CD4-positive, alpha-beta memory T cell (primary cell): ENCODE results near the gene EPHA7. TPM values are rescaled to one million over a fixed set of nuclear protein-coding genes. Genes with fewer than 3 reads are reported as not detected.

Experiments used
- CTCF ChIA-PET: fragments of 350-600 bp; sonication (Branson Sonifier 250); formaldehyde crosslinking; loops from one replicate; lab custom pipeline; 2021; ENCODE audit warnings: inconsistent platforms; ENCODE audit not compliant: partially characterized antibody; lab: Charles Lee
- POLR2A ChIA-PET: fragments of 350-600 bp; sonication (Branson Sonifier 250); formaldehyde crosslinking; loops from one replicate; lab custom pipeline; 2021; ENCODE audit not compliant: partially characterized antibody; lab: Charles Lee
- DNase-seq, 5 donors: peaks; one replicate each; pipeline versions ENCODE4 v3.0.0 to v3.0.0-alpha.2; 2020 to 2022; ENCODE audit warnings: mixed read lengths in 1 of 5
- H3K27ac ChIP-seq: one replicate; pipeline ENCODE4 v1.7.0; 2013; ENCODE audit warnings: low read depth, low read length
- H3K27me3 ChIP-seq: 2 replicates; pipeline ENCODE4 v1.7.0; 2013; ENCODE audit warnings: mild to moderate bottlenecking, low read length, moderate library complexity; ENCODE audit not compliant: insufficient read depth
- H3K36me3 ChIP-seq: 2 replicates; pipeline ENCODE4 v1.7.0; 2013; ENCODE audit warnings: mild to moderate bottlenecking, low read length, moderate library complexity; ENCODE audit not compliant: insufficient read depth
- H3K4me1 ChIP-seq: 2 replicates; pipeline ENCODE4 v1.7.0; 2013; ENCODE audit warnings: mild to moderate bottlenecking, low read length, moderate library complexity; ENCODE audit not compliant: insufficient read depth
- H3K4me3 ChIP-seq, 2 donors: one replicate each; pipeline ENCODE4 v1.7.0; 2013; ENCODE audit warnings: low read length in 2 of 2, mild to moderate bottlenecking in 1 of 2
- H3K9me3 ChIP-seq, 2 donors: one replicate each; pipeline ENCODE4 v1.7.0; 2013; ENCODE audit warnings: low read length in 2 of 2, control low read depth in 1 of 2; ENCODE audit not compliant: control insufficient read depth in 1 of 2
- H3K27ac Mint-ChIP-seq, 7 donors: one replicate each; pipeline ENCODE4 v1.8.0; 2020 to 2021; ENCODE audit warnings: mixed read lengths in 7 of 7, mild to moderate bottlenecking in 6 of 7, inconsistent platforms in 3 of 7, moderate library complexity in 3 of 7
- H3K27me3 Mint-ChIP-seq, 2 donors: one replicate each; pipeline ENCODE4 v1.8.0; 2020 to 2021; ENCODE audit warnings: mixed read lengths in 2 of 2
- H3K36me3 Mint-ChIP-seq, 2 donors: one replicate each; pipeline ENCODE4 v1.8.0; 2020 to 2021; ENCODE audit warnings: mixed read lengths in 2 of 2, inconsistent platforms in 1 of 2, mild to moderate bottlenecking in 1 of 2
- H3K4me1 Mint-ChIP-seq, 4 donors: one replicate each; pipeline ENCODE4 v1.8.0; 2020 to 2021; ENCODE audit warnings: mixed read lengths in 4 of 4, mild to moderate bottlenecking in 1 of 4
- H3K4me3 Mint-ChIP-seq, 8 donors: one replicate each; pipeline ENCODE4 v1.8.0; 2020 to 2021; ENCODE audit warnings: mixed read lengths in 8 of 8, mild to moderate bottlenecking in 7 of 8, moderate library complexity in 6 of 8, inconsistent platforms in 3 of 8
- H3K9me3 Mint-ChIP-seq, 8 donors: one replicate each; pipeline ENCODE4 v1.8.0; 2020 to 2021; ENCODE audit warnings: mixed read lengths in 8 of 8, mild to moderate bottlenecking in 5 of 8, inconsistent platforms in 3 of 8, moderate library complexity in 1 of 8
- intact Hi-C: fragments of 100-400 bp; cut with micrococcal nuclease; formaldehyde crosslinking; loops from one replicate; pipeline ENCODE4 v1.15.1; 2023
- polyA plus RNA-seq, 2 donors: library from polyadenylated mRNA; unstranded; fragments of 300-500 nt; fragmentation: Illumina TruSeq; gene quantifications; one replicate each; pipeline ENCODE4 v1.2.3, GENCODE V29; 2021
- total RNA-seq, 2 experiments: library from RNA; stranded (reverse); gene quantifications; one replicate each; pipeline ENCODE4 v1.2.3, GENCODE V29; 2021

Gene EPHA7
- total and polyA plus RNA-seq, 4 experiments from 2014 or later: not detected

DNA sequence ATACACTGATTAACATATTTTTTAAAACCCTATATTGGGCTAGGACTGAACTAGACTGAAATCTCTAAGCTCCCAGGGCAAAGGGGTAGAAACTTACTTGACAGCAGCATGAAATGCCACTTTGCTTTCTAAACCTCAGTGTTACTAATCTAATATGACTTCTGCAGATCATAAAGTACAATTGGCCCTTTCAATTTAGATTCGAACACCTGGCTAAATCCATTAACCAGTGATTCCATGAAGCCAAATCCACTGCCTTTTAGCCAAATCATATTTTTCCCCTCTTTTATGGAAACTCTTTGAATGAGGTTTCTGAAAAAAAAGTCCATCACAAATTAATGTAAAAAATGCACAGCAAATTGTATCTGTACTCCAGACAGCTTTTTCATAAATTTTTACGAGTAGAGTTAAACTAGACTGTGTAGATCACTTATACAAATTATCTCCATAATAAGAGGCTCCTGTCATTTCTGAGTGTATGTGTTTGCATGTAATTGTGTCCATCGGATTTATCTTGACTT lies 25.7 kb downstream of the EPHA7 start:
- intact Hi-C loops: no loop called here
- Histone ChIP-seq H3K4me1 (no peaks in the 10 kb centered on the region), H3K36me3 (no peaks in the 10 kb centered on the region), H3K27me3 (no peaks in the 10 kb centered on the region), H3K4me3 (no peak overlapping the region), H3K27ac (no peak overlapping the region), H3K9me3 (no peaks in the 10 kb centered on the region)
- DNase-seq: no peak
- Mint-ChIP-seq H3K4me3 (no peak overlapping the region), H3K36me3 (no peaks in the 10 kb centered on the region), H3K27ac (no peak overlapping the region), H3K4me1 (no peaks in the 10 kb centered on the region), H3K27me3 (no peaks in the 10 kb centered on the region), H3K9me3 (peaks cover 0 to 8% (median 2%) of the 10 kb centered on the region in 8 donors)
- ChIA-PET CTCF (no interaction called here), POLR2A (no interaction called here)

DNA sequence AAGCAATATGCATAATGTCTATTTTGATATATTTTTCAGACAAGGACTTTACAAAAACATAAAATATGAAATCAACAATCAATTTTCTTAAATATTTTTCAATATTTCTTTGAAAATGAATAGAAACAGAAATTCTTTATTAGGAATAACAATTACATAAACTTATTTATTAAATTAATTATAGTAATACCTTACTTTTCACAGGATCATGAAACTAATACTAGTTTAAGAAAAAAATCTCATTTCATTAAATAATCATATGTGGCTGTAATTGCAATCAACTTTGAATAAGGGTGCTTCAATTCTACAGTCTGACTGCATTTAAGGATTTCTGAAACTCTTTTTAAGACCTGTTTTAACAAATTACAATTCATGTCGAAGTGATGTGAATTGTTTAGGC lies 26.6 kb downstream of the EPHA7 start:
- POLR2A ChIA-PET: no interaction called here
- no peak overlapping the region for H3K27ac Mint-ChIP-seq
- Histone ChIP-seq H3K27me3 (no peaks in the 10 kb centered on the region), H3K4me3 (no peak overlapping the region), H3K36me3 (no peaks in the 10 kb centered on the region), H3K27ac (no peak overlapping the region), H3K9me3 (no peaks in the 10 kb centered on the region), H3K4me1 (no peaks in the 10 kb centered on the region)
- CTCF ChIA-PET: no interaction called here
- H3K4me3 Mint-ChIP-seq: no peak overlapping the region
- no peak for DNase-seq
- H3K27me3 Mint-ChIP-seq: no peaks in the 10 kb centered on the region
- no peaks in the 10 kb centered on the region for H3K4me1 Mint-ChIP-seq
- peaks cover 0 to 11% (median 3%) of the 10 kb centered on the region in 8 donors for H3K9me3 Mint-ChIP-seq
- intact Hi-C loops: no loop called here
- H3K36me3 Mint-ChIP-seq: no peaks in the 10 kb centered on the region

- no peak overlapping the region for H3K27ac Mint-ChIP-seq
These were observed 27.4 kb downstream of the EPHA7 start for GRCh38 chr6:93391965-93392364.

GRCh38 chr6:93389192-93389591 lies 30.2 kb downstream of the EPHA7 start:
- Histone ChIP-seq H3K27ac (no peak overlapping the region), H3K27me3 (no peaks in the 10 kb centered on the region), H3K4me1 (no peaks in the 10 kb centered on the region), H3K4me3 (no peak overlapping the region), H3K36me3 (no peaks in the 10 kb centered on the region), H3K9me3 (no peaks in the 10 kb centered on the region)
- no peak overlapping the region for H3K27ac Mint-ChIP-seq
- CTCF ChIA-PET: no interaction called here
- peaks cover 2 to 14% (median 6%) of the 10 kb centered on the region in 8 donors for H3K9me3 Mint-ChIP-seq
- POLR2A ChIA-PET: no interaction called here
- H3K4me1 Mint-ChIP-seq: no peaks in the 10 kb centered on the region
- no peaks in the 10 kb centered on the region for H3K27me3 Mint-ChIP-seq
- no peak for DNase-seq
- no peak overlapping the region for H3K4me3 Mint-ChIP-seq
- intact Hi-C loops: no loop called here
- H3K36me3 Mint-ChIP-seq: no peaks in the 10 kb centered on the region

More at GRCh38 chr6:93391965-93392364, 27.4 kb downstream of the EPHA7 start:
- H3K4me1 Mint-ChIP-seq: no peaks in the 10 kb centered on the region
- no peak overlapping the region for H3K4me3 Mint-ChIP-seq
- H3K4me3 ChIP-seq: no peak overlapping the region
- peaks cover 0 to 11% (median 5%) of the 10 kb centered on the region in 8 donors for H3K9me3 Mint-ChIP-seq
- no peak for DNase-seq
- no peaks in the 10 kb centered on the region for H3K4me1 ChIP-seq
- no peaks in the 10 kb centered on the region for H3K36me3 ChIP-seq
- no peak overlapping the region for H3K27ac ChIP-seq
- no peaks in the 10 kb centered on the region for H3K9me3 ChIP-seq
- intact Hi-C loops: no loop called here
- no peaks in the 10 kb centered on the region for H3K27me3 ChIP-seq
- no peaks in the 10 kb centered on the region for H3K27me3 Mint-ChIP-seq
- ChIA-PET POLR2A (no interaction called here), CTCF (no interaction called here)
- no peaks in the 10 kb centered on the region for H3K36me3 Mint-ChIP-seq

- Histone ChIP-seq H3K36me3 (no peaks in the 10 kb centered on the region), H3K9me3 (no peaks in the 10 kb centered on the region), H3K4me3 (no peak overlapping the region), H3K27me3 (no peaks in the 10 kb centered on the region), H3K4me1 (no peaks in the 10 kb centered on the region), H3K27ac (no peak overlapping the region)
- Mint-ChIP-seq H3K27ac (no peak overlapping the region), H3K9me3 (peaks cover 2 to 16% (median 6%) of the 10 kb centered on the region in 8 donors), H3K4me1 (no peaks in the 10 kb centered on the region), H3K4me3 (no peak overlapping the region), H3K27me3 (no peaks in the 10 kb centered on the region), H3K36me3 (no peaks in the 10 kb centered on the region)
- intact Hi-C loops: no loop called here
- no peak for DNase-seq
- ChIA-PET CTCF (no interaction called here), POLR2A (no interaction called here)
These were observed 31.3 kb downstream of the EPHA7 start for GRCh38 chr6:93388070-93388469.

- Histone ChIP-seq H3K36me3 (no peaks in the 10 kb centered on the region), H3K4me1 (no peaks in the 10 kb centered on the region), H3K27me3 (no peaks in the 10 kb centered on the region), H3K9me3 (no peaks in the 10 kb centered on the region), H3K4me3 (no peak overlapping the region), H3K27ac (no peak overlapping the region)
- Mint-ChIP-seq H3K27ac (no peak overlapping the region), H3K4me3 (no peak overlapping the region), H3K36me3 (no peaks in the 10 kb centered on the region), H3K27me3 (no peaks in the 10 kb centered on the region), H3K4me1 (no peaks in the 10 kb centered on the region), H3K9me3 (peaks cover 0 to 6% (median 1%) of the 10 kb centered on the region in 8 donors)
- no peak for DNase-seq
- POLR2A ChIA-PET: no interaction called here
- intact Hi-C loops: no loop called here
- CTCF ChIA-PET: no interaction called here
These were observed 43.3 kb downstream of the EPHA7 start for GRCh38 chr6:93376026-93376540.

DNA sequence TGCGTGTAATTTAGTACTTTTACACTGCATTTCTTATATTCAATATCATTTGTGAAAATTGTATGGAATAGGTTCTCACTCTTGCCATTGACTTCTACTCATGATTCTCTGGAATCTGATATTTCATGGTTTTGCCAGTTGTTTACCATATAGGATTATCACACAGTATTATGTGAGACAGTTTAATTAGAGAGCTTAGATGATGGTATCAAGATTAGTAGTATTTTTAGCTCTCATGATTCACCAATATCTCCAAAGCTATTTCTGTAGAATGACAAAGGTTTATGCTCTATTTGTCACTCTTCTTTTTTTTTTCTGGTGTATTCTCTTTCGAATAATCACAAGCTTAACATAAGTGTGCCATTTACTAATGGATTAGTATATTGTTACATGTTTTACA lies 45.9 kb downstream of the EPHA7 start:
- ChIA-PET CTCF (no interaction called here), POLR2A (no interaction called here)
- intact Hi-C loops: no loop called here
- Histone ChIP-seq H3K9me3 (no peaks in the 10 kb centered on the region), H3K4me1 (no peaks in the 10 kb centered on the region), H3K27me3 (no peaks in the 10 kb centered on the region), H3K27ac (no peak overlapping the region), H3K4me3 (no peak overlapping the region), H3K36me3 (no peaks in the 10 kb centered on the region)
- no peaks in the 10 kb centered on the region for H3K4me1 Mint-ChIP-seq
- no peak overlapping the region for H3K27ac Mint-ChIP-seq
- no peak for DNase-seq
- H3K9me3 Mint-ChIP-seq: peaks cover 0 to 6% (median 1%) of the 10 kb centered on the region in 8 donors
- no peaks in the 10 kb centered on the region for H3K27me3 Mint-ChIP-seq
- H3K36me3 Mint-ChIP-seq: no peaks in the 10 kb centered on the region
- no peak overlapping the region for H3K4me3 Mint-ChIP-seq
